Activated naive CD8-positive, alpha-beta T cell (primary cell): Measurements from ENCODE around the gene UXS1.
"Not testable (repeated sequence)": the region's sequence is repeated elsewhere in the genome, so short reads cannot be mapped to it uniquely, and the experiment has no call there.

Source experiments
- H3K27ac Mint-ChIP-seq: one replicate; pipeline ENCODE4 v1.8.0; 2021; ENCODE audit warnings: mixed read lengths
- H3K27me3 Mint-ChIP-seq: one replicate; pipeline ENCODE4 v1.8.0; 2021; ENCODE audit warnings: mixed read lengths
- H3K36me3 Mint-ChIP-seq: one replicate; pipeline ENCODE4 v1.8.0; 2021; ENCODE audit warnings: mixed read lengths
- H3K4me1 Mint-ChIP-seq: one replicate; pipeline ENCODE4 v1.8.0; 2021; ENCODE audit warnings: low read depth, mixed read lengths
- H3K4me3 Mint-ChIP-seq: one replicate; pipeline ENCODE4 v1.8.0; 2021; ENCODE audit warnings: mild to moderate bottlenecking, mixed read lengths
- H3K9me3 Mint-ChIP-seq: one replicate; pipeline ENCODE4 v1.8.0; 2021; ENCODE audit warnings: low read depth, mixed read lengths

Gene UXS1

GRCh38 chr2:106139238-106139935 lies 54.7 kb downstream of the UXS1 start:
- H3K36me3 Mint-ChIP-seq = peaks cover 19% of the 10 kb centered on the region
- peaks cover 58% of the 10 kb centered on the region for H3K4me1 Mint-ChIP-seq
- no peaks in the 10 kb centered on the region for H3K27me3 Mint-ChIP-seq
- H3K4me3 Mint-ChIP-seq = peak overlapping the region; percentile 83
- H3K9me3 Mint-ChIP-seq = no peaks in the 10 kb centered on the region
- peak overlapping the region; percentile 91 for H3K27ac Mint-ChIP-seq

GRCh38 chr2:106138543-106139237 lies 55.4 kb downstream of the UXS1 start:
- Mint-ChIP-seq H3K27ac (peak overlapping the region; percentile 91), H3K9me3 (no peaks in the 10 kb centered on the region), H3K4me1 (peaks cover 51% of the 10 kb centered on the region), H3K27me3 (no peaks in the 10 kb centered on the region), H3K36me3 (peaks cover 16% of the 10 kb centered on the region), H3K4me3 (peak overlapping the region; percentile 83)

GRCh38 chr2:106137731-106138521 lies 56.2 kb downstream of the UXS1 start:
- H3K27ac Mint-ChIP-seq = peak overlapping the region; percentile 91
- peaks cover 47% of the 10 kb centered on the region for H3K4me1 Mint-ChIP-seq
- H3K4me3 Mint-ChIP-seq = peak overlapping the region; percentile 83
- no peaks in the 10 kb centered on the region for H3K27me3 Mint-ChIP-seq
- peaks cover 13% of the 10 kb centered on the region for H3K36me3 Mint-ChIP-seq
- H3K9me3 Mint-ChIP-seq = no peaks in the 10 kb centered on the region

GRCh38 chr2:106131192-106131591 lies 62.9 kb downstream of the UXS1 start:
- H3K9me3 Mint-ChIP-seq, H3K27ac Mint-ChIP-seq, H3K4me3 Mint-ChIP-seq, H3K27me3 Mint-ChIP-seq: not testable (repeated sequence)
- Mint-ChIP-seq H3K36me3 (peaks cover 11% of the 10 kb centered on the region), H3K4me1 (peaks cover 23% of the 10 kb centered on the region)

GRCh38 chr2:106130251-106130998 lies 63.7 kb downstream of the UXS1 start:
- Mint-ChIP-seq H3K4me1 (peaks cover 25% of the 10 kb centered on the region), H3K27ac (no peak overlapping the region), H3K36me3 (peaks cover 13% of the 10 kb centered on the region), H3K4me3 (no peak overlapping the region), H3K9me3 (no peaks in the 10 kb centered on the region), H3K27me3 (no peaks in the 10 kb centered on the region)

GRCh38 chr2:106129592-106129991 lies 64.5 kb downstream of the UXS1 start:
- Mint-ChIP-seq H3K4me3 (no peak overlapping the region), H3K9me3 (no peaks in the 10 kb centered on the region), H3K27ac (peak overlapping the region; percentile 51), H3K27me3 (no peaks in the 10 kb centered on the region), H3K4me1 (peaks cover 32% of the 10 kb centered on the region), H3K36me3 (peaks cover 13% of the 10 kb centered on the region)

GRCh38 chr2:106129150-106129549 lies 65.0 kb downstream of the UXS1 start:
- Mint-ChIP-seq H3K36me3 (peaks cover 13% of the 10 kb centered on the region), H3K4me3 (no peak overlapping the region), H3K27ac (peak overlapping the region; percentile 51), H3K27me3 (no peaks in the 10 kb centered on the region), H3K9me3 (no peaks in the 10 kb centered on the region), H3K4me1 (peaks cover 32% of the 10 kb centered on the region)

GRCh38 chr2:106127776-106128268 lies 66.3 kb downstream of the UXS1 start:
- Mint-ChIP-seq H3K27me3 (no peaks in the 10 kb centered on the region), H3K36me3 (peaks cover 13% of the 10 kb centered on the region)

GRCh38 chr2:106127282-106127771 lies 66.8 kb downstream of the UXS1 start:
- no peak overlapping the region for H3K4me3 Mint-ChIP-seq
- H3K36me3 Mint-ChIP-seq = peaks cover 13% of the 10 kb centered on the region
- H3K9me3 Mint-ChIP-seq = no peaks in the 10 kb centered on the region
- H3K27ac Mint-ChIP-seq = peak overlapping the region; percentile 80
- H3K4me1 Mint-ChIP-seq = peaks cover 32% of the 10 kb centered on the region
- H3K27me3 Mint-ChIP-seq = no peaks in the 10 kb centered on the region

More at GRCh38 chr2:106127776-106128268, 66.3 kb downstream of the UXS1 start:
- H3K9me3 Mint-ChIP-seq = no peaks in the 10 kb centered on the region
- H3K4me3 Mint-ChIP-seq = no peak overlapping the region
- H3K4me1 Mint-ChIP-seq = peaks cover 32% of the 10 kb centered on the region
- no peak overlapping the region for H3K27ac Mint-ChIP-seq

GRCh38 chr2:106126705-106127281 lies 67.3 kb downstream of the UXS1 start:
- H3K4me3 Mint-ChIP-seq = no peak overlapping the region
- H3K4me1 Mint-ChIP-seq = peaks cover 32% of the 10 kb centered on the region
- peak overlapping the region; percentile 80 for H3K27ac Mint-ChIP-seq
- no peaks in the 10 kb centered on the region for H3K9me3 Mint-ChIP-seq
- peaks cover 13% of the 10 kb centered on the region for H3K36me3 Mint-ChIP-seq
- H3K27me3 Mint-ChIP-seq = no peaks in the 10 kb centered on the region

GRCh38 chr2:106126295-106126694 lies 67.8 kb downstream of the UXS1 start:
- H3K4me3 Mint-ChIP-seq = no peak overlapping the region
- peaks cover 13% of the 10 kb centered on the region for H3K36me3 Mint-ChIP-seq
- peak overlapping the region; percentile 80 for H3K27ac Mint-ChIP-seq
- H3K9me3 Mint-ChIP-seq = no peaks in the 10 kb centered on the region
- H3K27me3 Mint-ChIP-seq = no peaks in the 10 kb centered on the region
- peaks cover 32% of the 10 kb centered on the region for H3K4me1 Mint-ChIP-seq

GRCh38 chr2:106124905-106125549 lies 69.1 kb downstream of the UXS1 start:
- Mint-ChIP-seq H3K4me1 (peaks cover 31% of the 10 kb centered on the region), H3K4me3 (no peak overlapping the region), H3K27ac (peak overlapping the region; percentile 67), H3K36me3 (peaks cover 13% of the 10 kb centered on the region), H3K9me3 (no peaks in the 10 kb centered on the region), H3K27me3 (no peaks in the 10 kb centered on the region)

- H3K36me3 Mint-ChIP-seq = peaks cover 10% of the 10 kb centered on the region
- no peaks in the 10 kb centered on the region for H3K9me3 Mint-ChIP-seq
- H3K27ac Mint-ChIP-seq = peak overlapping the region; percentile 67
- peaks cover 30% of the 10 kb centered on the region for H3K4me1 Mint-ChIP-seq
- no peaks in the 10 kb centered on the region for H3K27me3 Mint-ChIP-seq
- no peak overlapping the region for H3K4me3 Mint-ChIP-seq
These were observed 69.9 kb downstream of the UXS1 start for GRCh38 chr2:106124106-106124756.
